ENCODE measurements around the gene UBE2L3. TPM values are rescaled to one million over a fixed set of nuclear protein-coding genes. Genes with fewer than 3 reads are reported as not detected.

UBE2L3 gene
- total and polyA plus RNA-seq, 10 of the 15 experiments (the other 5 are each of a cell fraction or from before 2014, with no cell fraction given), result 55.7 to 168 (median 113) TPM

- peaks cover 19% of the 10 kb centered on the region for H4K20me1 ChIP-seq (ENCODE audit: control insufficient read depth, insufficient read depth)
- no peaks in the 10 kb centered on the region for H3K9me3 ChIP-seq (replicated peaks; ENCODE audit: control insufficient read depth, insufficient read depth, low read length)
- 70% methylated on average over 10 of the region's 10 CpGs for WGBS (ENCODE audit: insufficient coverage, insufficient replicate concordance, low lambda C conversion rate, missing lambda C conversion rate)
- H3K36me3 ChIP-seq (ENCODE audit: control insufficient read depth in 2 of 2, insufficient read depth in 2 of 2, low read length in 1 of 2), result peaks cover 6% of the 10 kb centered on the region in 2 experiments; a peak in 3 of 4 replicates
- ChIA-PET CTCF (interaction anchor here (1.7 kb wide), 1 partner anchor 41 kb away, joined by 6 read pairs; no protein-coding TSS in a partner anchor), POLR2A (interaction anchor here (0.6 to 0.7 kb wide), 2 partner anchors 19 to 24 kb away, joined by 3 to 8 read pairs; no protein-coding TSS in a partner anchor), SMC1A (ENCODE audit: uncharacterized antibody, unreplicated experiment) (no interaction called here), RAD21 (ENCODE audit: unreplicated experiment) (interaction anchor here (1.4 kb wide), 1 partner anchor 59 kb away, joined by 4 read pairs; the partner anchor contains the start of gene SDF2L1)
- H3K9ac ChIP-seq (ENCODE audit: control insufficient read depth, insufficient read depth, low read length), result no peak overlapping the region
- no peak for TF ChIP-seq IRF3 (IDR thresholded peaks at IDR 0.05)
- no peak for TF ChIP-seq NFYB (IDR thresholded peaks at IDR 0.05; ENCODE audit: insufficient read depth, low read depth, low read length)
- TF ChIP-seq HDAC6 (IDR thresholded peaks at IDR 0.05; ENCODE audit: unreplicated experiment), result no peak
- intact Hi-C loops (cut with micrococcal nuclease; ENCODE audit: unreplicated experiment), result loop anchor here (10.0 kb wide), 1 partner anchor 62 kb away; the partner anchor contains the start of gene SDF2L1
- ATAC-seq (no peak), DNase-seq (ENCODE audit: low read depth, low spot score) (no peak), FAIRE-seq (no peak)
- H2AFZ ChIP-seq (ENCODE audit: control insufficient read depth, low read depth, low read length), result no peak overlapping the region
- H3K4me2 ChIP-seq (ENCODE audit: control insufficient read depth, insufficient read depth), result no peak overlapping the region
- in situ Hi-C loops (cut with MboI), result no loop called here
- H3K4me1 ChIP-seq (ENCODE audit: control insufficient read depth, insufficient read depth, low read length), result peaks cover 19% of the 10 kb centered on the region
- H3K79me2 ChIP-seq (ENCODE audit: control insufficient read depth, insufficient read depth, low read length), result peaks cover 74% of the 10 kb centered on the region
- BruUV-seq (replicated peaks), result no TSS peak
- no peaks in the 10 kb centered on the region for H3K27me3 ChIP-seq (replicated peaks in 1 of 2; ENCODE audit: control insufficient read depth in 2 of 2, insufficient read depth in 2 of 2, low read length in 1 of 2)
- peak overlapping the region; percentile 33; the same call in 1 of the 2 replicates for H3K27ac ChIP-seq (ENCODE audit: control insufficient read depth, insufficient read depth)
- H3K4me3 ChIP-seq, result no peak overlapping the region
Measured at GRCh38 chr22:21582801-21583740, 15.6 kb downstream of the UBE2L3 start.
